HG03521 (cell line): ENCODE measurements around the gene OSTC.
A peak's percentile ranks its signal among the peaks of the same experiment; 100 is the strongest.

Experiments
- ATAC-seq: cut with Tn5 transposase; IDR thresholded peaks from one replicate; pipeline ENCODE4 v1.9.1; 2021; ENCODE audit warnings: mild to moderate bottlenecking, moderate library complexity; ENCODE audit not compliant: unreplicated experiment

The OSTC gene

DNA sequence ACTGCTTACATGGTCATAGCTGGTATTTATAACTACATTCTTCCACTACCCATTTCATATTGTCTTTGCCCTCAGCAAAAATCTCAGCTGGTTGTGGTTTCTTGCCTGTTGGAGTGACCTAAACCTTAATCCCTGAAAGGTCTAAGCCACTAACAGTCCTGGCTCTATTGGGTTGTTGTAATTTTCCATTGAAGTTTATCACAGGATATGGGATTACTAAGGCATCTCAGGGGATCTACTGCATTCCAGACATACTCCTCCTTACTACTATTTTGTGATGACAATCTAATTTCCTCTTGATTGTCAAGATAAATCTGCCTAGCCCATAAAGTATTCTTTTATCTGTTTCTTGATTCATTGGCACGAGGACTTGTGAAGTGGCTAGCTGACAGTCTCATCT, 6.2 kb upstream of the OSTC start:
- ATAC-seq = no peak

GRCh38 chr4:108646706-108647105, 3.7 kb upstream of the OSTC start:
- no peak for ATAC-seq

- peak; percentile 3 for ATAC-seq
Measured at GRCh38 chr4:108649863-108650211, 562 bp upstream of the OSTC start.

DNA sequence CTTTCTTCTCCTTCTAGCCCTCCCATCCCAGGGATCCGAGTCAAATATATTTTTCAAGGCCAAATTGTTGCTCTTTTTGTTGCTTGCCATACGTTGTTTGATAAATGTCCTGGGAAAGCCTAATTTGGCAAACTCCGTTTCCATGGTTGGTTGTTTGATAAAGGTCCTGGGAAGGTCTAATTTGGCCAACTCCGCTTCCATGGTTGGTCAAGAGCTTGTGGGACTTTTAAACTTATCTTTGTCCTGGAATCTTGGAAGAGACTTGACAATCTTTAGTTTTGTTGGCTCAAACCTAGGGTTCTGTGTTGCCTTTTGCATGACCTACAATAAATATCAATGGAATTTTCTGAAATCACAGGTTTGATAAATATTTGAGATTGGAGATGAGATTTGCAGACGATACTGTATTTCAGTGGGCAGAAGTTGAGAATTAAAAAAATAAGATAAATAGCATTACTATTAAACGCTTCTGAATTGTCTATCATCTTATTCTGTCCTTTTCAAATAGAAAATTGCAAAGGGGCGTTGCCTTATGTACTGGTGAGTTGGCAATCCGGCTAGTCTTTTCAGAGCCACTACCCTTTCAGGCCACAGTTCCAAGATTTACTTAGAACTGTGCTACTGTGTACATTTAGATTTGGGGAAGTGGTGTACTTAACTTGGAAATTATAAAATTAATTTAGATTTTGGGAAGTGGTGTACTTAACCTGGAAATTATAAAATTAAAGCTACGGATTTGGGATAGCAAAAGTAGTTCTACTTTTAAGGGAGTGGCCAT, 804 bp downstream of the OSTC start:
- ATAC-seq = no peak

GRCh38 chr4:108662629-108663028, 12.2 kb downstream of the OSTC start:
- ATAC-seq = no peak

DNA sequence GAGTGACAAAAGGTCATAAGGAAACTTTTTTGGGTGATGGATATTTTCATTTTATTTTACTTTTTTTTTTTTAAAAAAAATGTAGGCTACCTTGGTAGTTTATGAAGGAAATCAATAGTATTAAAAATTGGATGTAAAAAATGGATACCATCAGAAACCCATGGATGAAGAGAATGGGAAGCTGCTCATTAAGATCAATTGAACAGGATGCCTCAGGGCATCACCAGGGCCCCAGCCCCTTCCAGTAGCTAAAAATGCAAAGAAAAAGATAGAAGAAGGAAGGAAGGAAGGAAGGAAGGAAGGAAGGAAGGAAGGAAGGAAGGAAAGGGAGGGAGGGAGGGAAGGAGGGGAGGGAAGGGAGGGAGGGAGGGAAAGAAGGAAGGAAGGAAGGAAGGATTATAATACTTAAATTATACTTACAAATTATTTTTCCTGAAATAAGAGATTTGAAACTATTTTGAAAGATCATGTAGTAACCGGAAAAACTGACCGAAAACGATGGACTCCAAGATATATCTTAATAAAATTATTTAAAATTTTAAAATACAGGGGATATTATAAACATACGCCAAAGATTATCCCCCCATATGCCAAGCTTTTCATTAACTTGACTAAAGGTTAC, 24.1 kb downstream of the OSTC start:
- no peak for ATAC-seq

DNA sequence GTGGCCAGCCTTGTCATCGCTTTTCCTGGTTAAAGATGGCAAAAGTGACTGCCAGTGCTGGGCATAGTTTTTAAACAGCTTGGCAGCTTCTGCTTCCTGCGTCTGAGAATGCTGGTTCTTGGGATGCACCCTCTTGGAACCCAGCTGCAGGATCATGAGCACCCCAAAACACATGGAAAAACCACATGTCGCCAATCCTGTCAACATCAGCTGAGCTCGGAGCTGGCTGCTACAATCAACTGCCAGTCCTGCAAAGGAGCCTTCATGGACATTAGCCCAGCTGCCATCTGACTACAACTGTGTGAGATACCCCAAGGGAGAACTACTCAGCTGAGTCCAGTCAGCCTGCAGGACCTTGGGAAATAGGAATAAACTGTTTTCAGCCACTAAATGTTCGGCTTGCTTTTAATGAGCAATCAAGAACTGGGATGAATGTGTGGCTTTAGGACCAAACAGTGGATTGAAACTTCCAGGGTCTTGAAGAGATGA, 31.0 kb downstream of the OSTC start:
- no peak for ATAC-seq

GRCh38 chr4:108683479-108683878, 33.1 kb downstream of the OSTC start:
- ATAC-seq = no peak

DNA sequence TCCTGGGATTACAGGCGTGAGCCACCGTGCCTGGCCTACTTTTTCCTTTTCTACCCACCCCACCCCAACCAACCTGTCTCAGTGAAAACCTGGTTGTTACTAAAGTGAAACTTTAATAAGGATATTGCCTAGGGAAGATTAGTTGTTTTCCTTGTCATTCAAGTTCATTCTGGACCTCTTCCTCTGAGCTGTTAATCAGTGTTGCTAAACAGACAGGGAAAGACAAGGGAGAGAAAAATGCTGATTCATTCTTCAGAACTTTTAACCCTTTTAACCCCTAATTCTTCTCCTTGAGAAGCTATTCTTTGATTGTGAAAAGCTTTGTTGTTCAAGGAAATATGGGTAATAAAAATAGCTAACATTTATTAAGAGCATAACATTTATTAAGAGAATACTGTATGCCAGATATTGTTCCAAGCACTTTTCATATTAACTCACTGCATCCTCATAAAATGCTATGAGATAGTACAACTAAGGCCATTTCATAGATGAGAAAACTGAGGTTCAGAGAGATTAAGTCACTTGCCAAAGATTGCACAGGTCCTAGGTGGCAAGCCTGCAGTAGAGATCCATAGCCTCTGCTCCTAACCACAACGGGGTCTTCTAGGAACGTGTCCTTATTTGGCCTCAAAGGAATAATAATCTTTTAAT, 34.8 kb downstream of the OSTC start:
- no peak for ATAC-seq

- no peak for ATAC-seq
Measured at GRCh38 chr4:108690738-108691137, 40.3 kb downstream of the OSTC start.

GRCh38 chr4:108693211-108693610, 42.8 kb downstream of the OSTC start:
- no peak for ATAC-seq

DNA sequence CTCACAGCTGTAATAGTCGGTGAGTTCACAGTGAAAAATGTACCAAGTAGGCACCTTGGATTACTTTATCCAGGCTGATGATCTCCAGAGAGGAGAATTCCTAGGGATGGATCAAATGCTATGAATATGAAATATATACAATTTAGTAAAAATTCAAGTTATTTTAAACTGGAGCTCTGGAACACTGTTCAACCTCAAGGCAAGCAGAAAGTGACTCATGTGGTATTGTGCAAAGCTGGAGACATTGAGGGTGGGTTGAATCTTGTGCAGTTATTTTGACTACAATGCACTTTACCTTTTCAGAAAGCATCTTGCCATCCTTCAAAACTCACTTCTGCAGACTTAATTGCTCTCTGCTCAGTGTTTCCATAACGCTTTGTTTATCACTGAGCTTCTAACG, 43.4 kb downstream of the OSTC start:
- ATAC-seq = no peak

DNA sequence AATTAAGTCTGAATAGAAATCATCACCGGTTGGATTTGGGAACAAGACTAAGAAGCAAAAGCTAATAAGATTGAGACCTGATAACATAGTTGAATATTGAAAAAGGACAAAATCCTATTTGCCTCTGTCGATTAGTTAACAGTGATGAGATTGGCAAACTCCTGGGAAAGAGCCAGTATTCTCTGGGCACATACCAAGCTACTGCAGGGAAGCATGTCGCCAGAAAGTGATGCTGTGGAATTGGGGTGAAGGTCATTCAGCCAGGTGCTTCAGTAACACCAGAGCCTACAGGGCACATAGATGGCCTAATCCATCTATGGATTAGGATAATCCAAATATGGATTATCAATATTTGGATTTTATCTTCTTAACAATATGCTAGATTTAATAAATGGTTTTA, 44.0 kb downstream of the OSTC start:
- ATAC-seq = no peak

- ATAC-seq = no peak
Measured at GRCh38 chr4:108695062-108695461, 44.7 kb downstream of the OSTC start.

- no peak for ATAC-seq
Measured at GRCh38 chr4:108696160-108696559, 45.8 kb downstream of the OSTC start.

- ATAC-seq = no peak
Measured at GRCh38 chr4:108700081-108700757, 49.8 kb downstream of the OSTC start.

DNA sequence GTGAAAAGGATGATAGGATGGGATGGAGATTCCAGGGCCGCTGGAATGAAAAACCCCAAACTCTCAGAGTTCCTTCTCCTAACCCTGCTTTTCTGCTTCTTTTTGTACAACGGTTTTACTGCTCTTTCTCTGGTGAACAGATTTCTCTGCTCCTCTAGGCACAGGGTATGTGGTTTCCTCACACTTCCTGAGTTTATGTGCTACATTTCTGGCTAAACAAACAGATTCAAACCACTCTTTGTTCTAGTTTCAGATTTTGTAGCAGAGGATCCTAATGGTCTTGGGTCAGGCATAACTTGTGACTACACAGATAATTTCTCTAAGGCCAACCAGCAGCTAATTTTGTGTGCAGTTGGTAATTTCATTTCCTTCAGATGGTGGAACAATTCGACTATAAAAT, 52.6 kb downstream of the OSTC start:
- ATAC-seq = no peak

- no peak for ATAC-seq
Measured at GRCh38 chr4:108703370-108703769, 53.0 kb downstream of the OSTC start.

DNA sequence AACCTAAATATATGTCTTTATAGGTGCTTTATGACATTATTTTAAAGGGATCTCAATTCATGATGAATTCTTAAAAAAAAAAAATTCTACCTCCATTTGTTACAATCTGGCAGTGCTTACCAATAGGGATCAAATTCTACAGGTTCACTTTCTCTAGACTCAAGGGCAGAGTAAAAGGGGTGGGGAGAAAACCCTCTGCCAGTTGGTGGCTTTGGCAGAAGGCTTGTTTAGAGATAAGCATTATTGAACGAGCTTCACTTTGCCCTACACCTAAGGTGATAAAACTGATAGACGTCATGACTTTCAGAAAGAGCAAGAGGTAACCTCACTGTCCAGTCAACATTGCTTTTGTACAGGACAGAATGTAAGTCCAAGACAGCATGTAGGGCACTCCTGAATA, 53.6 kb downstream of the OSTC start:
- ATAC-seq = no peak

- ATAC-seq = no peak
Measured at GRCh38 chr4:108706289-108706688, 55.9 kb downstream of the OSTC start.

DNA sequence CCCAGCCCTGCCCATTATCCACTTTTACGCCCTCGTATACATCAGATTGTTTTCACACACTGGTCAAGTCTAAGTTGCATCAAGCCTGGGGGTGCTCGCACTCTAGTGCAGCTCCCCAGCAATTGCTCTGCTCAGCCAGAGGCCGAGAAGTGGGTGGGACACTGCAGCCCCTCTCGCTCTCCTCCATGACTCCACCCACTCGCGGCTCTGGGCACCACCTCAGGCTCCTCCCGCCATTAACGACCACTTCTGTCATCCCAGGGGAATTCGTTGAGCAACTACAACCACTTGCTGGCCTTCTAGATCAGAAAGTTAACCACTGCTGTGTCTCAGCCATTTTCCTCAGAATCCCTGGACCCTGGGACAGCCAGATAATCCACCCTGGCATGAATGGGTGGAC, 58.8 kb downstream of the OSTC start:
- ATAC-seq = no peak

DNA sequence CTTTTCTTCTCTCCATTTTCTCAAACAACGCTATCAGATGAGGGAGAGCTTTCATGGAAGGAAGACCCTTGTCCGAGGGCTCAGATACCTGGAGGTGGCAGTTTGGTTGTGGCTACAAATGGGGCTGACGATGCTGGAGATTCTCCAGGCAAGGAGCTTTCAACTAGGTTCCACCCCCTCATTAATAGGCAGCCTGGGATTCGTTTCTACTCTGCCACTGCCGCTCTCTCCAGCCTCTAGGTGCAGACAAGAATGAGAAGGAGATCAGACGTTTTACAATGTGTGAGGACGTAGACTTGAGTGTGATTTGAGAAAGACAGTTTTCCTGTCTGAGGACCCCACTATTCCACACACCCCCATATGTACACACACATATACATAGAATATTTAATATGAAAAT, 59.3 kb downstream of the OSTC start:
- no peak for ATAC-seq
